Esophagus squamous epithelium (tissue), 5 donors: ENCODE data around the gene TBC1D12. TPM values are rescaled to one million over a fixed set of nuclear protein-coding genes. Genes with fewer than 3 reads are reported as not detected.

ENCODE experiments used
- DNase-seq: peaks from one replicate; lab custom pipeline; 2025; lab: John Stamatoyannopoulos, UW
- H3K27ac ChIP-seq, 4 donors: fragments of 200-600 bp; sonication (generic); one replicate each; pipeline ENCODE4 v1.5.1; 2016 to 2019; ENCODE audit warnings: mild to moderate bottlenecking in 1 of 4
- H3K27me3 ChIP-seq, 4 donors: fragments of 200-600 bp; sonication (generic); 1 replicate in 3 of 4; 2 replicates in 1 of 4; pipeline versions ENCODE4 v1.5.1 to v1.6.0; 2017 to 2021; ENCODE audit warnings: antibody characterized with exemption in 1 of 4
- H3K36me3 ChIP-seq, 3 donors: fragments of 200-600 bp; sonication (generic); one replicate each; pipeline ENCODE4 v1.5.1; 2016 to 2019
- H3K4me1 ChIP-seq, 3 donors: fragments of 200-600 bp; sonication (generic); one replicate each; pipeline ENCODE4 v1.5.1; 2017 to 2019
- H3K4me3 ChIP-seq, 4 donors: fragments of 200-600 bp; sonication (generic); 1 replicate in 3 of 4; 2 replicates in 1 of 4; pipeline ENCODE4 v1.5.1; 2016 to 2019; ENCODE audit warnings: mild to moderate bottlenecking in 2 of 4, moderate library complexity in 1 of 4
- H3K9me3 ChIP-seq, 3 donors: fragments of 200-600 bp; sonication (generic); one replicate each; pipeline ENCODE4 v1.5.1; 2016 to 2019
- CTCF ChIP-seq, 6 experiments: fragments of 450-650 bp in 4 of 6; fragments of 200-600 bp in 2 of 6; sonication (generic) in 2 of 6; IDR thresholded peaks; one replicate each; pipeline ENCODE4 v1.5.1; 2016 to 2019; ENCODE audit warnings: antibody characterized with exemption in 6 of 6, mild to moderate bottlenecking in 4 of 6, moderate library complexity in 4 of 6
- POLR2A ChIP-seq, 4 donors: fragments of 450-650 bp; IDR thresholded peaks; one replicate each; pipeline ENCODE4 v1.6.1; 2017; ENCODE audit warnings: antibody characterized with exemption in 4 of 4, mild to moderate bottlenecking in 4 of 4, moderate library complexity in 3 of 4
- WGBS, 2 donors: methylation state at CpG; one replicate each; pipeline ENCODE4 v1.1.5; 2018; 5-methylcytosine and 5-hydroxymethylcytosine counted together
- intact Hi-C: fragments of 100-400 bp; cut with DNase I; formaldehyde crosslinking; loops from one replicate; pipeline ENCODE4 v1.15.0; 2022
- total RNA-seq, 4 donors: library from RNA; depleted of rRNA; stranded (reverse); fragments of >200 nt; gene quantifications; one replicate each; pipeline ENCODE4 v1.1.0, GENCODE V29; 2016
- donor health status: DM: yes; HTN: yes; CAD: no.

The TBC1D12 gene
- total RNA-seq, 4 donors from 2014 or later = 5.2 to 13.5 (median 7.0) TPM

- H3K4me1 ChIP-seq = peaks cover 0 to 12% (median 0%) of the 10 kb centered on the region in 3 donors
- H3K27me3 ChIP-seq = no peaks in the 10 kb centered on the region
- WGBS, 2 donors = 78 to 79% methylated on average over 4 of the region's 4 CpGs
- H3K27ac ChIP-seq = no peak overlapping the region
- H3K4me3 ChIP-seq = no peak overlapping the region
- H3K36me3 ChIP-seq = no peaks in the 10 kb centered on the region
- TF ChIP-seq CTCF (IDR thresholded peaks at IDR 0.05) (no peak), POLR2A (IDR thresholded peaks at IDR 0.05) (no peak)
- no peak for DNase-seq
- intact Hi-C loops = loop anchor here (10.0 kb wide), 1 partner anchor 79 kb away; the partner anchor contains the start of gene NOC3L
- no peaks in the 10 kb centered on the region for H3K9me3 ChIP-seq
Observed at GRCh38 chr10:94443549-94443948, 41.2 kb downstream of the TBC1D12 start.

GRCh38 chr10:94450782-94451181 is 48.4 kb downstream of the TBC1D12 start:
- TF ChIP-seq CTCF (IDR thresholded peaks at IDR 0.05) (no peak), POLR2A (IDR thresholded peaks at IDR 0.05) (no peak)
- Histone ChIP-seq H3K4me3 (no peak overlapping the region), H3K27ac (no peak overlapping the region), H3K4me1 (no peaks in the 10 kb centered on the region), H3K36me3 (peaks cover 0 to 13% (median 0%) of the 10 kb centered on the region in 3 donors), H3K27me3 (no peaks in the 10 kb centered on the region), H3K9me3 (peaks cover 0 to 5% (median 0%) of the 10 kb centered on the region in 3 donors)
- no peak for DNase-seq
- intact Hi-C loops = no loop called here

GRCh38 chr10:94451883-94452519 is 49.7 kb downstream of the TBC1D12 start:
- no peak for DNase-seq
- WGBS, 2 donors = 95% methylated on average over 1 of the region's 1 CpG
- H3K9me3 ChIP-seq = peaks cover 0 to 5% (median 0%) of the 10 kb centered on the region in 3 donors
- no peak overlapping the region for H3K4me3 ChIP-seq
- H3K27me3 ChIP-seq = no peaks in the 10 kb centered on the region
- TF ChIP-seq POLR2A (IDR thresholded peaks at IDR 0.05) (no peak), CTCF (IDR thresholded peaks at IDR 0.05) (no peak)
- intact Hi-C loops = no loop called here
- H3K36me3 ChIP-seq = peaks cover 0 to 13% (median 0%) of the 10 kb centered on the region in 3 donors
- H3K4me1 ChIP-seq = no peaks in the 10 kb centered on the region
- H3K27ac ChIP-seq = no peak overlapping the region

- intact Hi-C loops = no loop called here
- TF ChIP-seq CTCF (IDR thresholded peaks at IDR 0.05) = no peak
- TF ChIP-seq POLR2A (IDR thresholded peaks at IDR 0.05) = no peak
- H3K4me1 ChIP-seq = no peaks in the 10 kb centered on the region
- H3K4me3 ChIP-seq = no peak overlapping the region
- peaks cover 0 to 15% (median 11%) of the 10 kb centered on the region in 3 donors for H3K9me3 ChIP-seq
- no peak overlapping the region for H3K27ac ChIP-seq
- no peaks in the 10 kb centered on the region for H3K27me3 ChIP-seq
- H3K36me3 ChIP-seq = peaks cover 0 to 29% (median 3%) of the 10 kb centered on the region in 3 donors
- DNase-seq = no peak
- 88 to 92% methylated on average over 2 of the region's 2 CpGs for WGBS, 2 donors
Observed at GRCh38 chr10:94456942-94457341, 54.6 kb downstream of the TBC1D12 start.

- H3K9me3 ChIP-seq = peaks cover 0 to 18% (median 15%) of the 10 kb centered on the region in 3 donors
- H3K4me3 ChIP-seq = no peak overlapping the region
- WGBS, 2 donors = 95 to 100% methylated on average over 4 to 10 of the region's 25 CpGs
- no peak for TF ChIP-seq POLR2A (IDR thresholded peaks at IDR 0.05)
- TF ChIP-seq CTCF (IDR thresholded peaks at IDR 0.05) = no peak
- H3K4me1 ChIP-seq = no peaks in the 10 kb centered on the region
- no peaks in the 10 kb centered on the region for H3K27me3 ChIP-seq
- no peak for DNase-seq
- peaks cover 0 to 30% (median 3%) of the 10 kb centered on the region in 3 donors for H3K36me3 ChIP-seq
- no peak overlapping the region for H3K27ac ChIP-seq
- intact Hi-C loops = no loop called here
Observed at GRCh38 chr10:94459385-94459784, 57.0 kb downstream of the TBC1D12 start.
